ENCODE results near the gene SLC3A2.

Gene SLC3A2

GRCh38 chr11:62881579-62882430, 1.1 kb downstream of the SLC3A2 start:
- peak; percentile 93 to 97 for DNase-seq

DNA sequence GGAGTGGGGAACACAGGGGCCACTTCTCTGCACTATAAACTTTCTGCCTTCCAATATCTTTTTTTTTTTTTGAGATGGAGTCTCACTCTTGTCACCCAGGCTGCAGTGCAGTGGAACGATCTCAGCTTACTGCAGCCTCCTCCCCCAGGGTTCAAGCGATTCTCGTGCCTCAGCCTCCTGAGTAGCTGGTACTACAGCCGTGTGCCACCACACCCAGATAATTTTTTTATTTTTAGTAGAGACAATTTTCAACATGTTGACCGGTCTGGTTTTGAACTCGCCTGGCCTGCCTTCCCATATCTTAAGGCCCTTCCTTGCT, 1.7 kb downstream of the SLC3A2 start:
- DNase-seq: no peak

DNA sequence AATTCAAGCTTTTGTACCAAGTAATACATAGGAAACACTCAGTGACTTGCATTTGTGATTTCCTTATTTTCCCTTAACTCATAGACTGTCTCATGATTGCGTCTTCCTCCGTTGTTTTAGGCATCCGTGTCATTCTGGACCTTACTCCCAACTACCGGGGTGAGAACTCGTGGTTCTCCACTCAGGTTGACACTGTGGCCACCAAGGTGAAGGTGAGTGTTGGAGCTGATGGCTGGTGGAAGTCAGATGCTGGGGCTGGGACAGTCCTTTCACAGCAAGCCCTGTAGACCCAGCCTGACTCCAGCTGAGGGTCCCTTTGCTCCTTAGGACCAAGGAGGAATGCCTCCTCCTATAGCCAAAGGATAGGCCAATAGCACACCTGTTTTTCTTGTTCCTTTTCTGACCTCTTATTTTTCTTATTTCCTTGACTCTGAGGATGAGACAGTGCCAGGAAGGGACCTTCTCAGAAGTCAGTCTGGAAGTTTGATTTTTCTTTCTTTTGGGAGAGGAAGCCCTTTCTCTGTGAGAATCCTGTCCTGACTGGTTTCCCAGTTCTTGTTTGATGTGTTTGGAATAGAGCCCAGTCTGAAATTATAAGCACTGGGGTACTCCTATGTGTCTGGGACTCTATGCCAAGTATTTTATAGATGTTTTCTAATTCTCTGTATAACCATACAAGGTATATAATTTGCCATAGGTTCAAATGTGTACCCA, 2.2 kb downstream of the SLC3A2 start:
- DNase-seq: no peak

DNA sequence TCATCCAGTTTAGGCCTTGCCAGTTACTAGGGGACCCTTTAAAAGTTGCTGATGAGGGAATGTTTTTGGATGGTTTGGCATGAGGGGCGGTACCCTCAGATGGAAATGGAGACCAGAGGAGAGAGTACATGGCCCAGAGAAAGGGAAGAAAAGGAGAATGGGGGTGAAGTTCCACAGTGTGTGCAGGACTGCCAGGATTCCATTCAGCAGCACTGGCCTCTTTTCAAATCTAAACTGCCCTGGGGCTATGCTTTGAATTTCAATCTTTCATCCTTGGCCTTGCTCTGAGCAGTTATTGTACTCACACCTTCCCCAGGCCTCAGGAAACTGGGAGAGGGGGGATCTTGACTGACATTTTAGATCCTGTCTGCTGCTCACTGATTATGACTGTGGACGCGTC, 3.0 kb downstream of the SLC3A2 start:
- no peak for DNase-seq

DNA sequence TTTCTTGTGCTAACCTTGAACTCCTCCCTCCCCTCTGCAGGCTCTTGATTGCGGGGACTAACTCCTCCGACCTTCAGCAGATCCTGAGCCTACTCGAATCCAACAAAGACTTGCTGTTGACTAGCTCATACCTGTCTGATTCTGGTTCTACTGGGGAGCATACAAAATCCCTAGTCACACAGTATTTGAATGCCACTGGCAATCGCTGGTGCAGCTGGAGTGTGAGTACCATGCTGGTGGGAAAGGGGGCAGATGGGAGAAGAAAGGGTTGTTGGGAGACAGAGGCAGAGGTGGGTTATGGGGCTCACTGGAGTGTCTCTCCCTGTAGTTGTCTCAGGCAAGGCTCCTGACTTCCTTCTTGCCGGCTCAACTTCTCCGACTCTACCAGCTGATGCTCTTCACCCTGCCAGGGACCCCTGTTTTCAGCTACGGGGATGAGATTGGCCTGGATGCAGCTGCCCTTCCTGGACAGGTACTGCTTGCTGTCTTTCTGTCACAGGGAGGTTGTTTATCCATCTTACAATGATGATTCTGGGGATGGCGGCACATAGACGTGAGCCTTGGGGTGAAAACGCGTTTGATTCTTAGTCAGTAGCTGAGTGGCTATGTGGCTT, 4.5 kb downstream of the SLC3A2 start:
- DNase-seq: no peak

DNA sequence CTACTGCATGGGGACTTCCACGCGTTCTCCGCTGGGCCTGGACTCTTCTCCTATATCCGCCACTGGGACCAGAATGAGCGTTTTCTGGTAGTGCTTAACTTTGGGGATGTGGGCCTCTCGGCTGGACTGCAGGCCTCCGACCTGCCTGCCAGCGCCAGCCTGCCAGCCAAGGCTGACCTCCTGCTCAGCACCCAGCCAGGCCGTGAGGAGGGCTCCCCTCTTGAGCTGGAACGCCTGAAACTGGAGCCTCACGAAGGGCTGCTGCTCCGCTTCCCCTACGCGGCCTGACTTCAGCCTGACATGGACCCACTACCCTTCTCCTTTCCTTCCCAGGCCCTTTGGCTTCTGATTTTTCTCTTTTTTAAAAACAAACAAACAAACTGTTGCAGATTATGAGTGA, 7.7 kb downstream of the SLC3A2 start:
- DNase-seq: no peak

DNA sequence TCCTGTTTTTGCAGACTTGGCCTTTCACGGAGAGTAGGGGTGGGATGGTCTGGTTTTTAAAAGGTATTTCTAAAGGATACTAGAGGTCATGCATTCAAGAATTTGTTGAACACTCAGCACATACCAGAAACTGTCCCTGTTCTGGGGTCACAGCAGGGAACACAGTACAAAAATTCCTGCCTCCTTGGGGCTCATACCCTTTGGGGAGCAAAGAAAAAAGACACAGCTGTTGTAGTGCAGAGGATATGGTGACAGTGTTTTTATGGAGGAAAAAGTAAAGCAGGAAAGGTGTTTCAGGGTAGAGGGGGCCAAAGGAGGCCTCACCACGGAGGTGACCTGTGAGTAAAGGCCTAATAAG, 8.4 kb downstream of the SLC3A2 start:
- no peak for DNase-seq

- DNase-seq: no peak
Measured at GRCh38 chr11:62889484-62890437, 9.1 kb downstream of the SLC3A2 start.

GRCh38 chr11:62892077-62892922, 11.6 kb downstream of the SLC3A2 start:
- DNase-seq: no peak

DNA sequence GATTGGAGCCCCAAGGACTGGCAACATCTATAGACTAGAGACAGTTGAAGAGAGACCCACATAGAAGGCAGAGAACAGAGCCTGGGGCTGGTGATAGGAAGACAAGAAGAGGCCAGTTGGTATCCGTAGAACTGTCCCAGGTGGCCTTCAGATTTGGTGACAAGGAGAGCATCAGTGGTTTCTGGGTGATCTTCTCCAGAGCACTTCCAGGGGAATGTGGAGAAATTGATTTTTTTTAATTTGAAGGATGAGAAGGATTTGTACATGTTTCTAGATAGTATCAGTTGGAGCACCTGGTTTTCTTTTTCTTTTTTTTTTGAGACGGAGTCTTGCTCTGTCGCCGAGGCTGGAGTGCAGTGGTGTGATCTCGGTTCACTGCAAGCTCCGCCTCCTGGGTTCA, 14.8 kb downstream of the SLC3A2 start:
- DNase-seq: no peak

DNA sequence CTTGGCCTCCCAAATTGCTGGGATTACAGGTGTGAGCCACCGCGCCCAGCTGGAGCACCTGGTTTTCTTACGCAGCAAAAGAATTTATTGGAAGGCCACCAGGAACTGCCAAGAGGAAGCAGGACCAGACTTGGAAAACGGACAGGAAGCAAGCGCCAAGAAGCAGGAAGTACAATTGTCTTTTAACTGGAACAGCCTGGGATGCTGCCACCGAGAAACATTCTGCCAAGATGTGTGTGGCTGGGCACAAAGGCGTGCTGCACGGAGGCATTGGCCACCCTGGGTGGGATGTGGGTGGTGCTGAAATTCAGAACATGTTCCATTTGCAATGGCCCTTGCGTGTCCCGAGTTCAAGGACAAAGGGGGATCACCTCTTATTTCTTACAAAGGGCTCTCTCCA, 15.4 kb downstream of the SLC3A2 start:
- DNase-seq: no peak

GRCh38 chr11:62897311-62897710, 16.6 kb downstream of the SLC3A2 start:
- no peak for DNase-seq

DNA sequence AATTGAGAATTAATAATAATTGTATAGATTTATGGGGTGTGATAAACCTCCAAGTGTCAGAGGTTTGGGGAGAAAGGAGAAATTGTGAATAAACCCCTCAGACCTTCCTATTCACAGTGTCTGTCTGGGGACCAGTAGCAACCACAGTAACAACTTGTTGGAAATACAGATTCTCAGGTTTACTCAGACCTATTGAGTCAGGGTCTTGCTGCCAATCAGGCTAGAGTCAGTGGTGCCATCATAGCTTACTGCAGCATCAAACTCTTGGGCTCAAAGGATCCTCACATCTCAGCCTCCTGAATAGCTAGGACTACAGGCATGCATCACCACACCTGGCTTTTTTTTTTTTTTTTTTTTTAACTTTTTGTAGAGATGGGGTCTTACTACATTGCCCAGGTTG, 17.3 kb downstream of the SLC3A2 start:
- DNase-seq: no peak

GRCh38 chr11:62902932-62903331, 22.2 kb downstream of the SLC3A2 start:
- no peak for DNase-seq

GRCh38 chr11:62905296-62905695, 24.6 kb downstream of the SLC3A2 start:
- no peak for DNase-seq

DNA sequence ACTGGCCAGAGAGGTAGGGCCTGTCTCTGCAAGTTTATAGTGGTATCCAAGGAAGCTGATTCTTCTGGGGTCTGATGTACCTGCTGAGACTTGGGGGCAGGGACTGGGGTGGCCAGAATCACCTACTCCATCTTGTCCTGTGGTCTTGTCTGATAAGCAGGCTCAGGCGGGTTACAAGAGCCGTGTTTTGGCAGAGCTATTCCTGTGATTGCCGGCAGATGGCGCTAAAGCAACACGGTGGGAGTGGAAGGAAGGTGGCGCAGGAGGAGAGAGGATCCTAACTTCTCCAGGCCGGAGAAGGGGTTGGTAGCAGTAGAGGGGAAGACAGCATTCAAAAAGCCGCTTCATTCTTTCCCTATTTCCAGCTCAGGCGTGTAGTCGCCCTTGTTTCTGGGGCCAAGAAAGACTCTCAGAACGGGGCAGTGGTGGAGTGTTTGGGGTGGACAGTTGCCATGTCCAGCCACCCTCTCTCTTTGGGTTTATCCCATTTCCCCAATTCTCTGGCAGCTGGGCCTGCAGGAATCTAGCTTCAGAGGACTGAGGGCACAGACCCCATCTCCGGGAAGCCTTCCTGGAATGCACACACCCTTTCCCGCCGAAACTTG, 25.3 kb downstream of the SLC3A2 start:
- peak; percentile 66 to 76 for DNase-seq

DNA sequence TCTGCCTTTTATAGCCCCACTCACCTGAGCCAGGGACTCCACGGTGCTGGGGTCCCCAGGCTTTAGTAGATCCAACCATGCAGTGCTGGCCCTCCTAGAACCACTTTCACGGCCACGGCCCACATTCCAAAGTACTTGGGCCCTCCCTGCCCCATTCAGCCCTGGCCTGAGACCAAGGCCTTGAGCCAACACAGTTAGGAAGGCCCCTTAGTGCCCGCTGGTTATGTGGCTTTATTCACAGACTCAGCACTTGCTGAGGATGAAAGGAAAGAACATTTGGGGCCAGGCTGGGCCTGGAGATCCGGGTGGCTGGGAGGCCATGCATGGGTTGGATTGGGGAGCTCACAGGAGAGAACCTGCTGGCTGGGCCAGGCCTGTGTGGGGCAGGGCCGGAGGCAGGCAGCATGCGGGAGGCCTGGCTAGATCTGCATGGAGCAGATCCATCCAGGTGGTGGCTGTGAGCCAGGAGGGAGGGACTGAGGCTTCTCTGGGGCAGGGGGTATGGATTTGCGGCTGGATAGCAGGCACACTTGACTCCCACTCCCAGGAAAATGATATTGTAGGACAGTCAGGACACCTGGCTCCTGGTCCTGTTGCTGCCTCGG, 27.9 kb downstream of the SLC3A2 start:
- no peak for DNase-seq

GRCh38 chr11:62909107-62909894, 28.6 kb downstream of the SLC3A2 start:
- no peak for DNase-seq

DNA sequence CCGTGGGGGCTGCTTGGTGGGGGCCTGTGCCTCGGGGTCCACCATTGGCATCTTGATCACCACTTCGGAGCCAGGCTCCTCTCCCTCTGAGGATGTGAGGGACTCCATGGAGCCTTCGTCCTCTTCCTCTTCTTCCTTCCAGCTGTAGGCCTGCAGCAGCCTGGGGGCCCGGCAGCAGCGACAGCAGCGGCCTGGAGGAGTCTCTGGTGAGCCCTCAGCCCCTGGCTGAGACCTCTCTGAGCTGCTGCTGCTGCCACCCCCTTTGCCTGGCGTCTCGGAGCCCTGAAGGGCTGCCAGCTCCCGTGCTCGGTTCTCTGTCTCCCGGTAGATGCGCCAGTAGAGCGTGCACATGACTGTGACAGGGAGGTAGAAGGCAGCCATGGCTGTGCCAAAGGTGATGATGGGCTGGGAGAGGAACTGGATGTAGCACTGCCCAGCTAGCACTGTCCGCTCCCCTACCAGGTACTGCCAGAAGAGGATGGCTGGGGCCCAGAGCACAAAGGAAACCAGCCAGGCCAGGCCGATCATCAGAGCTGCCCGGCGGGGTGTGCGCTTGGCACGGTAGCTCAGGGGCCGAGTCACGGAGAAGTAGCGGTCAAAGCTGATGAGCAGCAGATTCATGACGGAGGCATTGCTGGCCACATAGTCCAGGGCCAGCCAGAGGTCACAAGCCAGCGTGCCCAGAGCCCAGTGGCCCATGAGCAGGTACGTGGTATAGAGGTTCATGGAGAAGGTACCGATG, 29.6 kb downstream of the SLC3A2 start:
- no peak for DNase-seq
